A549 treated with Hydrocortisone at 1 μM for 4 hours (cell line): ENCODE results near the gene TOR1B. TPM values are rescaled to one million over a fixed set of nuclear protein-coding genes. Genes with fewer than 3 reads are reported as not detected.

Experiments used
- total RNA-seq: library from RNA; stranded (reverse); fragments of 200-300 nt; extraction: Qiagen RNA extraction; gene quantifications from 5 replicates; pipeline ENCODE4 v1.2.3, GENCODE V29; 2022

TOR1B gene
- 21.1 to 26.7 TPM (median 24.2 TPM) in 5 replicates for total RNA-seq

GRCh38 chr9:129802833-129803675, at the start of gene TOR1B:
Gene TOR1B, plus strand, starts transcription at chr9:129803184. Its CDS starts 29 bp downstream, at chr9:129803213.

GRCh38 chr9:129823935-129824601, 21.1 kb downstream of the TOR1B start, which contains the start of gene TOR1A:
Gene TOR1A, minus strand, starts transcription at chr9:129824136. Its CDS starts 51 bp downstream, at chr9:129824085.

GRCh38 chr9:129835128-129835859, 32.3 kb downstream of the TOR1B start, which contains the start of the genes C9orf78 and USP20:
Gene C9orf78, minus strand, starts transcription at chr9:129835275. Its CDS starts 54 bp downstream, at chr9:129835221.
Gene USP20, plus strand, starts transcription at chr9:129835458. Its CDS starts 17,098 bp downstream, at chr9:129852556.

Other genes with a start within 250 kb of the TOR1B start
- 0.08 TPM in 1 of 5 replicates, not detected in the others for gene C9orf50, start 182.1 kb upstream of the TOR1B start, total RNA-seq
- gene NTMT1, start 177.0 kb upstream of the TOR1B start, total RNA-seq, result 85.6 to 101 TPM (median 90.1 TPM) in 5 replicates
- 23.2 to 25.0 TPM (median 24.4 TPM) in 5 replicates for gene ASB6, start 161.0 kb upstream of the TOR1B start, total RNA-seq
- gene PRRX2, start 137.5 kb upstream of the TOR1B start, total RNA-seq, result 4.7 to 11.6 TPM (median 10.1 TPM) in 5 replicates
- gene PTGES, start 50.1 kb upstream of the TOR1B start, total RNA-seq, result 149 to 184 TPM (median 164 TPM) in 5 replicates
- gene TOR1A, start 21.0 kb downstream of the TOR1B start, total RNA-seq, result 57.3 to 64.4 TPM (median 62.1 TPM) in 5 replicates
- gene C9orf78, start 32.1 kb downstream of the TOR1B start, total RNA-seq, result 46.5 to 54.9 TPM (median 48.5 TPM) in 5 replicates
- gene USP20, start 32.3 kb downstream of the TOR1B start, total RNA-seq, result 4.1 to 6.1 TPM (median 5.5 TPM) in 5 replicates
- gene FNBP1, start 240.0 kb downstream of the TOR1B start, total RNA-seq, result 11.5 to 15.1 TPM (median 13.8 TPM) in 5 replicates